Omental fat pad (tissue), 4 donors: ENCODE measurements around the gene DAD1. TPM values are rescaled to one million over a fixed set of nuclear protein-coding genes. Genes with fewer than 3 reads are reported as not detected.
A peak's percentile ranks its signal among the peaks of the same experiment; 100 is the strongest.
"Not testable (repeated sequence)": the region's sequence is repeated elsewhere in the genome, so short reads cannot be mapped to it uniquely, and the experiment has no call there.

ENCODE experiments used
- ATAC-seq: fragments of 150-250 bp; one replicate; pipeline ENCODE4 v1.9.1; 2016; ENCODE audit warnings: mild to moderate bottlenecking, moderate library complexity; ENCODE audit not compliant: low FRiP score
- DNase-seq: peaks from one replicate; pipeline ENCODE4 v3.0.0-alpha.2; 2019; ENCODE audit warnings: low spot score
- total RNA-seq, 4 donors: library from RNA; depleted of rRNA; stranded (reverse); fragments of >200 nt; gene quantifications; one replicate each; pipeline ENCODE4 v1.1.0, GENCODE V29; 2016
- TF ChIP-seq, protein P1 (sequence below), 3 donors: fragments of 450-650 bp; IDR thresholded peaks; one replicate each; pipeline ENCODE4 v1.5.1; 2016 to 2017; ENCODE audit warnings: antibody characterized with exemption in 3 of 3, mild to moderate bottlenecking in 3 of 3, moderate library complexity in 2 of 3

Gene DAD1
- 100 to 1,000 TPM; 156 to 272 (median 244) TPM for total RNA-seq

DNA sequence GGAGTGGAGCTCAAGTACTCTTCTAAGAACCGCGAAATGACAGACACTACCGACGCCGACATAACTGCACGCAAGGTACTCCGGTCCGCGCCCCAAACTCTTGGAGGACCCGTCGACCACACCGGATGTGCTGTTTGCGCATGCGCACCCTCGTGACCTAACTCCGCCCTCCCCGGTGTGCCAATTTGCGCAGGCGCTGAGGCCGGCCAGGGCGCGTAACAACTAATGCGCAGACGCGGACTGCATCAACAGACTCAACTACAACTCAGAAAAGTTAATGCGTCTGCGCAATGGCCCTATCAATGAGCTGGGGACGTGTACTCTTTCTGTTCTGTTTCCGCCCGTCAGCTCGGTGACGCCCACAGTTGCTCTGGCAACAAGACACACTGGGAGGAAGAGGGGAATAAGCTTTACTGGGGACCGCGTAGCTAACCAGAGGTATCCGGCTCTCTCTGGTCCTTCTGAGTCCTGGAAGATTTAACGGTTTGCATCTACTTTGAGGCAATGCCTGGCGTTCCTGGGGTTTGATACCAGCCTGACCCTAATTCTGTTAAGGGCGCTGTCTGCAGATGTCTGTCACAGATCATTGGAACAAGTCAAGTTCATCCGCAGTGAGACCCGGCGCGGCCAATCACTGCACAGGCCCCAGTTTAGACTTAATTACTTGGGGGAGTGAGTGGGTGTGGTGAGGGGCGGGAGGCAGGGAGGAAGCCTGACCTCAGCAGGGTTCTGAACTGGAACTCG lies at the start of gene DAD1:
Gene DAD1, minus strand, starts transcription at position 129 of the 744 bp plus-strand sequence. Its CDS starts 67 bp downstream, at position 62.
- DNase-seq, result peak; percentile 94
- peak; percentile 100 for ATAC-seq
- TF ChIP-seq, protein P1, sequence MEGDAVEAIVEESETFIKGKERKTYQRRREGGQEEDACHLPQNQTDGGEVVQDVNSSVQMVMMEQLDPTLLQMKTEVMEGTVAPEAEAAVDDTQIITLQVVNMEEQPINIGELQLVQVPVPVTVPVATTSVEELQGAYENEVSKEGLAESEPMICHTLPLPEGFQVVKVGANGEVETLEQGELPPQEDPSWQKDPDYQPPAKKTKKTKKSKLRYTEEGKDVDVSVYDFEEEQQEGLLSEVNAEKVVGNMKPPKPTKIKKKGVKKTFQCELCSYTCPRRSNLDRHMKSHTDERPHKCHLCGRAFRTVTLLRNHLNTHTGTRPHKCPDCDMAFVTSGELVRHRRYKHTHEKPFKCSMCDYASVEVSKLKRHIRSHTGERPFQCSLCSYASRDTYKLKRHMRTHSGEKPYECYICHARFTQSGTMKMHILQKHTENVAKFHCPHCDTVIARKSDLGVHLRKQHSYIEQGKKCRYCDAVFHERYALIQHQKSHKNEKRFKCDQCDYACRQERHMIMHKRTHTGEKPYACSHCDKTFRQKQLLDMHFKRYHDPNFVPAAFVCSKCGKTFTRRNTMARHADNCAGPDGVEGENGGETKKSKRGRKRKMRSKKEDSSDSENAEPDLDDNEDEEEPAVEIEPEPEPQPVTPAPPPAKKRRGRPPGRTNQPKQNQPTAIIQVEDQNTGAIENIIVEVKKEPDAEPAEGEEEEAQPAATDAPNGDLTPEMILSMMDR (IDR thresholded peaks at IDR 0.05), result no peak

DNA sequence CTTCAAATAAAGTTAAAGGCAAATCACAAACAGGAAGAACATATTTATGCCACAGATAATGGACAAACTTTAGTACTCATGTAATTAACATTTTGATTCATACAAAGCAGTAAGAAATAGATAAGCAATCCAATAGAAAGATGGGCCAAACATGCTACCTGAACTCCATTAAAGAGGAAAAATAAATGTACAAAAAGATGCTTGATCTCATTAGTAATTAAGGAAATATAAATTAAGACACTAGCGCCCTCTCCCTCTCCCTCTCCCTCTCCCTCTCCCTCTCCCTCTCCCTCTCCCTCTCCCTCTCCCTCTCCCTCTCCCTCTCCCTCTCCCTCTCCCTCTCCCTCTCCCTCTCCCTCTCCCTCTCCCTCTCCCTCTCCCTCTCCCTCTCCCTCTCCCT lies 47.0 kb upstream of the DAD1 start:
- not testable (repeated sequence) for DNase-seq, ATAC-seq

DNA sequence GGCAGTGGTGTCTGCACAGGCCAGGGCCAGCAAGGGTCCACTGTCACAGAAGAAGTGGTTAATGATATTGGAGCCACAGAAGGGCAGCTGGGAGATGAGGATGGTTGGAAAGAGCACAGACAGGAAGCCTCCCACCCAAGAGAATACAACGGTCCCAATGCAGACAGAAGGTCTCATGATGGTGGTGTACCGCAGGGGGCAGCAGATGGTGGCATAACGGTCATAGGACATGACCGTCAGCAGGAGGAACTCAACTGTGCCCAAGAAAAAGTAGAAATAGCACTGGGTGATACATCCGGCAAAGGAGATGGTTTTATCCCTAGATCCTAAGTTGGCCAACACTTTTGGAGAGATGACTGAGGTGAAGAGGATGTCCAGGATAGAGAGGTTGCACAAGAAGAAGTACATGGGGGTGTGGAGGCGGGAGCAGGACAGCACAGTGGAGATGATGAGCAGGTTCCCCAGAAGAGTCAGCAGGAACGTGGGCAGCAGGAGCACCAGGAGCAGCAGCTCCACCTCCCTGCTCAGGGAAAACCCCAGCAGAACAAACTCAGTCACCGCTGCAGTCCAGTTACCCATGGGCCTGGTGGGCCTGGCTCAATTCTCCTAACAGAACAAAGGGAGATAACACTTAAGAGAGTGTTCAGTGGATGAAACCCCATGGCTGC lies 45.3 kb upstream of the DAD1 start:
- DNase-seq, result no peak
- TF ChIP-seq, protein P1 (IDR thresholded peaks at IDR 0.05), result no peak
- no peak for ATAC-seq

DNA sequence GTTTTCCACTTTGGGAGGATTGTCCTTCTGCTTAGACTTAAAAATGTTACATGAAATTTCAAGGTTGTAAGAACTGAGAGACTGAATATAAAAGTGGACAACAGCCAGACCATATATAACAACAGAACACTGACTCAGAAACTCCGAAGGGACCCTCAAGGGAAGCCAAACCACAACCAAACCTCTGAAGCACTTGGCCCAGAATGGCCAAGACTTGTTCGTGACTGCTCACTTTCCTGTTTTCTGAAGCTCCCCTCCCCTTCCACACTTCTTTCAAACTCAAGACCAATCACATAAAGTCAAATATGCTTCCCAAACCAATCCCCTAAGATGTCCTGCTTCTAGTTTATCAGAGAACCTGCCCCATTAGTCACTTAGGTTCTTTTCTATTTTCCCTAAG lies 41.5 kb upstream of the DAD1 start:
- DNase-seq (no peak), ATAC-seq (no peak)
- TF ChIP-seq, protein P1 (IDR thresholded peaks at IDR 0.05), result no peak

DNA sequence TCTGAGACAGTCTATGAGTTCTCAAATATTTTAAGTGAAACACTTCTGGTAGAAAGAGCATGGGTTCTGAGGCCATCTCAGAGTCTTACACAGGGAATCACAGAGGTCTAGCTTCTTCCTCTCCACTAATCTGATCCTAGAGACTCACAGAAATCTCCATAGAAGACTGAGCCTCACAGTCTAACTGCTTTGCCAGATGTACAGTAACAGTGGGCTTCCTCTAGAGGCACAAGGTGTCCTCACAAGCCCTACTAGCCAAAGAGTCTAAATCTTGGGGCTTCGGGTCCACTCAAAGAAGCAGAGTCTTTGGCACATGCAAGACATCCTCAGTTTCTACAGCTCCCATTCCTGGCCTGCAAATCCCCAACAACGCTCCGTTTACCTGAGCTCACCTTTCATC lies 41.0 kb upstream of the DAD1 start:
- ATAC-seq (no peak), DNase-seq (no peak)
- TF ChIP-seq, protein P1 (IDR thresholded peaks at IDR 0.05), result no peak

DNA sequence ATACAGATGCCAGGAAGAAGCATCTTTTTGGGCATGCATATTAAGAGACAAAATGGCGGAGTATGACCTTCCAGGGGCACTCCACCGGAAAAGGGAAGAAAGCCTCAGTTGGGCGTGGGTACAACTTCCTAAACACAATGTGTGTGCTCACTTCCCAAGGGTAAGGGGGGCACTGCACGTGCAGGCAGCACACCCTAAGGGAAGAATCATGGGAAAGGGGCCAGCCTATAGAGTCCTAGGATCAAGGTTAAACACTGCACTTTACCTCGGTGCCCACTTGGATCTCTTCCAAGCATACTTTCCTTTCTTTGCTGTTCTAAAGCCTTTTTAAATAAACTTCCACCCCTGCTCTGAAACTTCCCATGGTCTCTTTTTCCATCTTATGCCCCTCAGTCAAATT lies 40.3 kb upstream of the DAD1 start:
- TF ChIP-seq, protein P1 (IDR thresholded peaks at IDR 0.05), result no peak
- no peak for DNase-seq
- ATAC-seq, result no peak

DNA sequence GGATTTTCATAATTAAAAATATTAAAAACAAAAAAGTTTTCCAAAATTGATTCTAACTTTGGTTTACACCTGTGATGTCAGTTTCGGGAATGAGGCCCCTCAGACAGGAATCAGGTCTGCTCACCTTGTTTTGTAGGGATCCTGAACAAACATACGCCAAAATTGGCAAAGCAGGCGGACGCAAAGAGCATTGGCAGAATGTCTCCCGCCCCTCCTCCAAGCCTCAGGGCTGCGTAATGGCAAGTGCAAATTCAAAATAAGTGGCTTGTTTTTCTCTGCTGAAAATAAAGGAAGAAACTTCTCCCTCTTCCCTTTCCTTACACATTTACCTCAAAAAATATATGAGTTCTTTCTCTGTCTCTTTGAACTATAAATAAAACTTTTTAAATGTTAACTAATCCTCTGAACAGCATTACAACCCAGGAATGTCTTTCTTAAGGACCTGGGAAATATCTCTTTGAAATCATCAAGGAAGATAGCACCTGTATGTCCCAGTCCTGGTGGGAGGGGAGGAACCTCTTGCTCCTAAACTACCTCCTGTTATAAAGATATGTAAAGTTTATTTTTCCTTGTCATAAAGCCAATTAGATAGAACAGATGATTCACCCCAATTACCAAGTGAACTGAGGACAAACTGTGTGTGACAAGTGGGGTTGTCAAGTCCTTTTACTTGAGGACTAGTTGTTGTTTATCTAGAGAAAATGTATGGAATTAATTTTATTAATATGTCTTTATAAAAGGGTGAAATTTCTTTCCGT lies 38.7 kb upstream of the DAD1 start:
- ATAC-seq (no peak), DNase-seq (no peak)
- TF ChIP-seq, protein P1 (IDR thresholded peaks at IDR 0.05), result no peak
